Measurements from ENCODE around the gene TMEM222. TPM values are rescaled to one million over a fixed set of nuclear protein-coding genes. Genes with fewer than 3 reads are reported as not detected.

Gene TMEM222
- total and polyA plus RNA-seq, 10 of the 15 experiments (the other 5 are each of a cell fraction or from before 2014, with no cell fraction given) = 3.8 to 43.5 (median 35.4) TPM

DNA sequence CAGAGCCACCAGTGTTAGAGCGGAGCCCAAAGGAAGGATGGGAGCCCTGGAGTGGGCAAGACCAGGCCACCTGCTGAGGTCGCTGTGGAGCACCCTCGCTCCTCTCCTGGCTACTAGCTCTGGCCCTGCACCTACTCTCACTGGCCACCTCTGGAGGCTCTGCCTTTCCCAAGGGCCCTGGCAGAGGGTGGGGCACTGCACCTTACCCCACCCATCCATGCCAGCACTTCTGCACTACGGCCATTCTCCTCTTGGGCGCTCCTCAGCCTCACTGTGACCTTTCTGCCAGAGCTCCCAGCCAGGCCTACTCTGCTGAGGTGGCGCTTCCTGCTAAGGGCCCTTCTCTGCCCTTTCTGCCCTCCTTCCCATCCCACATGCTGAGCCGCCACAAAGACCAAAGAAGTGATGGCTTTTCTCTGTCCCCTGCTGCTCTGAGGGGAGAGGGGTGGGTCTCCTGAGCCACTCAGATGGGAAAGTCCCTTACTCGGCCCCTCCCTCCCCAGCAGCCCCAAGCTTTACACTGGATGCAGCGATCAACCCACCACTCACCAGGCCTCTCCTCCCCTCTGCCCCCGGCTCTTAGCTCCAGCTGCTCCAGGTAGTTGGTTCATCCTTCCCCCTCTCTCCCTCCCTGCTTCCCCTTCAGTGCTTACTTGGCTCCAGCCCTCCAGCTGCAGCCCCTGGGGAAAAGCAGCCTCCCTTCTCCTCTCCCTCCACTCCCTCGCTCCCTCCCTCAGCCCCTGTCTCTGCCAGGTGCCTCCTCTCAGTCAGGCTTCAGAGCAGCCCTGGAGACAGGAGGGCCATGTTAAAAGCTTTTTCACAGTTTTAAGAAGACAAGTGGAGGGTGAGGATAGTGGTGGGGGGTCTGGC, 14.8 kb upstream of the TMEM222 start:
- no TSS peak for BruUV-seq (replicated peaks)
- WGBS (ENCODE audit: insufficient coverage, insufficient replicate concordance, low lambda C conversion rate, missing lambda C conversion rate) = 70% methylated on average over 11 of the region's 11 CpGs
- CTCF ChIA-PET = interaction anchor here (1.1 to 3.5 kb wide), 7 partner anchors 8 to 88 kb away, joined by 3 to 16 read pairs (median 8); no protein-coding TSS in a partner anchor
- H3K36me3 ChIP-seq (ENCODE audit: control insufficient read depth in 2 of 2, insufficient read depth in 2 of 2, low read length in 1 of 2) = no peaks in the 10 kb centered on the region
- SMC1A ChIA-PET (ENCODE audit: uncharacterized antibody, unreplicated experiment) = interaction anchor here (1.4 kb wide), 1 partner anchor 50 kb away, joined by 3 read pairs; no protein-coding TSS in a partner anchor
- FAIRE-seq = no peak
- POLR2A ChIA-PET = no interaction called here
- in situ Hi-C loops (cut with MboI) = no loop called here
- no peaks in the 10 kb centered on the region for H3K4me1 ChIP-seq (ENCODE audit: control insufficient read depth, insufficient read depth, low read length)
- ATAC-seq = peak; percentile 36
- no peak overlapping the region for H2AFZ ChIP-seq (ENCODE audit: control insufficient read depth, low read depth, low read length)
- intact Hi-C loops (cut with micrococcal nuclease; ENCODE audit: unreplicated experiment) = no loop called here
- TF ChIP-seq, protein P1, sequence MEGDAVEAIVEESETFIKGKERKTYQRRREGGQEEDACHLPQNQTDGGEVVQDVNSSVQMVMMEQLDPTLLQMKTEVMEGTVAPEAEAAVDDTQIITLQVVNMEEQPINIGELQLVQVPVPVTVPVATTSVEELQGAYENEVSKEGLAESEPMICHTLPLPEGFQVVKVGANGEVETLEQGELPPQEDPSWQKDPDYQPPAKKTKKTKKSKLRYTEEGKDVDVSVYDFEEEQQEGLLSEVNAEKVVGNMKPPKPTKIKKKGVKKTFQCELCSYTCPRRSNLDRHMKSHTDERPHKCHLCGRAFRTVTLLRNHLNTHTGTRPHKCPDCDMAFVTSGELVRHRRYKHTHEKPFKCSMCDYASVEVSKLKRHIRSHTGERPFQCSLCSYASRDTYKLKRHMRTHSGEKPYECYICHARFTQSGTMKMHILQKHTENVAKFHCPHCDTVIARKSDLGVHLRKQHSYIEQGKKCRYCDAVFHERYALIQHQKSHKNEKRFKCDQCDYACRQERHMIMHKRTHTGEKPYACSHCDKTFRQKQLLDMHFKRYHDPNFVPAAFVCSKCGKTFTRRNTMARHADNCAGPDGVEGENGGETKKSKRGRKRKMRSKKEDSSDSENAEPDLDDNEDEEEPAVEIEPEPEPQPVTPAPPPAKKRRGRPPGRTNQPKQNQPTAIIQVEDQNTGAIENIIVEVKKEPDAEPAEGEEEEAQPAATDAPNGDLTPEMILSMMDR (IDR thresholded peaks at IDR 0.05 in 2 of 3, conservative IDR thresholded peaks at IDR 0.05 in 1 of 3; ENCODE audit: control insufficient read depth in 2 of 3, extremely low read depth in 1 of 3, insufficient read depth in 1 of 3, low read depth in 3 of 3, low read length in 3 of 3) = 0 out of 6 replicates have a peak, but pooled peaks of 1 of the 3 experiments have one; percentile 7
- no peak for TF ChIP-seq IKZF1 (conservative IDR thresholded peaks at IDR 0.05)
- RAD21 ChIA-PET (ENCODE audit: unreplicated experiment) = interaction anchor here (0.8 to 1.2 kb wide), 3 partner anchors 11 to 88 kb away, joined by 3 to 4 read pairs (median 4); no protein-coding TSS in a partner anchor
- no peak for DNase-seq (ENCODE audit: low read depth, low spot score)
- H3K27me3 ChIP-seq (replicated peaks in 1 of 2; ENCODE audit: control insufficient read depth in 2 of 2, insufficient read depth in 2 of 2, low read length in 1 of 2) = no peaks in the 10 kb centered on the region
- H3K27ac ChIP-seq (ENCODE audit: control insufficient read depth, insufficient read depth) = no peak overlapping the region
- no peaks in the 10 kb centered on the region for H4K20me1 ChIP-seq (ENCODE audit: control insufficient read depth, insufficient read depth)
- no peaks in the 10 kb centered on the region for H3K79me2 ChIP-seq (ENCODE audit: control insufficient read depth, insufficient read depth, low read length)
- H3K4me3 ChIP-seq = no peak overlapping the region
- no peaks in the 10 kb centered on the region for H3K9me3 ChIP-seq (replicated peaks; ENCODE audit: control insufficient read depth, insufficient read depth, low read length)
- no peak overlapping the region for H3K4me2 ChIP-seq (ENCODE audit: control insufficient read depth, insufficient read depth)
- no peak overlapping the region for H3K9ac ChIP-seq (ENCODE audit: control insufficient read depth, insufficient read depth, low read length)

Data from GM12878 (cell line).